Measurements from ENCODE around the gene GAS1. TPM values are rescaled to one million over a fixed set of nuclear protein-coding genes. Genes with fewer than 3 reads are reported as not detected.

GAS1 gene
- total and polyA plus RNA-seq, 4 donors, result 0.46 to 7.4 (median 1.1) TPM

- H3K27ac ChIP-seq (ENCODE audit: low read depth in 1 of 2, low read length in 2 of 2), result no peak overlapping the region
- H3K27me3 ChIP-seq (ENCODE audit: control insufficient read depth in 4 of 4, insufficient read depth in 4 of 4, low read length in 3 of 4), result peaks cover 0 to 2% (median 0%) of the 10 kb centered on the region in 4 donors
Measured at GRCh38 chr9:86978413-86978812, 31.1 kb upstream of the GAS1 start.

GRCh38 chr9:86977205-86977835 is 30.0 kb upstream of the GAS1 start:
- 85% methylated on average over 4 of the region's 4 CpGs for WGBS
- H3K4me3 ChIP-seq (ENCODE audit: low read depth in 1 of 3, low read length in 3 of 3), result no peak overlapping the region
- TF ChIP-seq YY1 (IDR thresholded peaks at IDR 0.05), result no peak
- no peak for TF ChIP-seq REST (IDR thresholded peaks at IDR 0.05)
- no peak for TF ChIP-seq RAD21 (IDR thresholded peaks at IDR 0.05)
- no peak for TF ChIP-seq RXRA (IDR thresholded peaks at IDR 0.05)
- no peak for TF ChIP-seq HNF4A (conservative IDR thresholded peaks at IDR 0.05)
- TF ChIP-seq HNF4G (IDR thresholded peaks at IDR 0.05), result no peak
- no peak for TF ChIP-seq JUND (IDR thresholded peaks at IDR 0.05)
- TF ChIP-seq CTCF (IDR thresholded peaks at IDR 0.05; ENCODE audit: low read depth, low read length, missing input control), result no peak
- TF ChIP-seq GABPA (IDR thresholded peaks at IDR 0.05 in 1 of 2, conservative IDR thresholded peaks at IDR 0.05 in 1 of 2), result no peak

More at GRCh38 chr9:86978413-86978812, 31.1 kb upstream of the GAS1 start:
- WGBS, result 89% methylated on average over 2 of the region's 2 CpGs
- TF ChIP-seq HNF4G (IDR thresholded peaks at IDR 0.05) (no peak), RAD21 (IDR thresholded peaks at IDR 0.05) (no peak), MAX (IDR thresholded peaks at IDR 0.05) (no peak), RXRA (IDR thresholded peaks at IDR 0.05) (no peak), HNF4A (conservative IDR thresholded peaks at IDR 0.05) (no peak), YY1 (IDR thresholded peaks at IDR 0.05) (no peak), EGR1 (IDR thresholded peaks at IDR 0.05; ENCODE audit: low read depth in 2 of 2) (no peak), NR2F2 (IDR thresholded peaks at IDR 0.05) (no peak), CTCF (IDR thresholded peaks at IDR 0.05; ENCODE audit: low read depth, low read length, missing input control) (no peak), JUND (IDR thresholded peaks at IDR 0.05) (no peak), ZBTB33 (IDR thresholded peaks at IDR 0.05) (no peak), ATF3 (IDR thresholded peaks at IDR 0.05) (no peak), FOXA2 (IDR thresholded peaks at IDR 0.05) (no peak), GABPA (IDR thresholded peaks at IDR 0.05 in 1 of 2, conservative IDR thresholded peaks at IDR 0.05 in 1 of 2) (no peak), TAF1 (conservative IDR thresholded peaks at IDR 0.05) (no peak)
- Histone ChIP-seq H3K4me3 (ENCODE audit: low read depth in 1 of 3, low read length in 3 of 3) (no peak overlapping the region), H3K9me3 (ENCODE audit: control insufficient read depth in 4 of 4, low read length in 3 of 4) (no peaks in the 10 kb centered on the region), H3K4me1 (ENCODE audit: control insufficient read depth in 4 of 4, insufficient read depth in 4 of 4, low read length in 3 of 4) (no peaks in the 10 kb centered on the region), H3K9ac (ENCODE audit: low read depth in 1 of 2, low read length in 2 of 2) (no peak overlapping the region), H3K36me3 (ENCODE audit: control insufficient read depth in 4 of 4, insufficient read depth in 3 of 4, low read depth in 1 of 4, low read length in 3 of 4) (no peaks in the 10 kb centered on the region)
- DNase-seq (ENCODE audit: low spot score), result no peak

More at GRCh38 chr9:86977205-86977835, 30.0 kb upstream of the GAS1 start:
- Histone ChIP-seq H3K9me3 (ENCODE audit: control insufficient read depth in 4 of 4, low read length in 3 of 4) (no peaks in the 10 kb centered on the region), H3K27me3 (ENCODE audit: control insufficient read depth in 4 of 4, insufficient read depth in 4 of 4, low read length in 3 of 4) (peaks cover 0 to 5% (median 0%) of the 10 kb centered on the region in 4 donors), H3K27ac (ENCODE audit: low read depth in 1 of 2, low read length in 2 of 2) (no peak overlapping the region), H3K9ac (ENCODE audit: low read depth in 1 of 2, low read length in 2 of 2) (no peak overlapping the region), H3K36me3 (ENCODE audit: control insufficient read depth in 4 of 4, insufficient read depth in 3 of 4, low read depth in 1 of 4, low read length in 3 of 4) (no peaks in the 10 kb centered on the region), H3K4me1 (ENCODE audit: control insufficient read depth in 4 of 4, insufficient read depth in 4 of 4, low read length in 3 of 4) (no peaks in the 10 kb centered on the region)
- no peak for DNase-seq (ENCODE audit: low spot score)

Measured in liver (tissue), 9 donors.